K562 (cell line): ENCODE measurements around the gene PRF1. TPM values are rescaled to one million over a fixed set of nuclear protein-coding genes. Genes with fewer than 3 reads are reported as not detected.

Experiments
- CBFA2T2 ChIP-seq: fragments of 450-650 bp; conservative IDR thresholded peaks from 2 replicates; pipeline ENCODE4 v1.6.1; 2017; ENCODE audit warnings: mild to moderate bottlenecking
- LARP7 ChIP-seq: fragments of 450-650 bp; IDR thresholded peaks from 2 replicates; pipeline ENCODE4 v1.6.1; 2016
- NFE2L1 ChIP-seq: fragments of 450-650 bp; IDR thresholded peaks from 2 replicates; pipeline ENCODE4 v1.6.1; 2016; ENCODE audit warnings: missing genetic modification characterization, low read depth, mild to moderate bottlenecking, missing compliant biosample characterization, moderate library complexity, borderline replicate concordance
- PHF8 ChIP-seq: fragments of 200-600 bp; sonication (generic); IDR thresholded peaks from 2 replicates; pipeline ENCODE4 v1.6.1; 2012; ENCODE audit warnings: mixed run types, mild to moderate bottlenecking, inconsistent platforms, low read length, moderate library complexity, borderline replicate concordance
- POLR3A ChIP-seq: IDR thresholded peaks from 2 replicates; pipeline ENCODE4 v1.6.1; 2011; ENCODE audit warnings: borderline replicate concordance, mild to moderate bottlenecking, moderate library complexity; ENCODE audit not compliant: insufficient read length, insufficient read depth; ENCODE audit errors: extremely low read depth
- SP2 ChIP-seq: IDR thresholded peaks from 2 replicates; pipeline ENCODE4 v1.6.1; 2011; ENCODE audit warnings: mild to moderate bottlenecking, low read depth, low read length, moderate library complexity; ENCODE audit not compliant: poor library complexity, severe bottlenecking; ENCODE audit errors: extremely low read depth
- TAL1 ChIP-seq: fragments of 450-650 bp; IDR thresholded peaks from 2 replicates; pipeline ENCODE4 v1.6.1; 2016; ENCODE audit warnings: mild to moderate bottlenecking
- XRCC4 ChIP-seq: IDR thresholded peaks from one replicate; pipeline ENCODE4 v1.6.1; 2011; ENCODE audit not compliant: insufficient read depth, insufficient read length; ENCODE audit errors: extremely low read depth
- ZNF507 ChIP-seq: conservative IDR thresholded peaks from 2 replicates; pipeline ENCODE4 v1.6.1; 2017; ENCODE audit warnings: missing genetic modification characterization, missing compliant biosample characterization
- ZSCAN32 ChIP-seq: fragments of 450-650 bp; formaldehyde crosslinking; IDR thresholded peaks from 2 replicates; pipeline ENCODE4 v1.4.0; 2020; ENCODE audit warnings: mild to moderate bottlenecking, moderate library complexity
- polyA plus RNA-seq, 8 experiments: library from polyadenylated mRNA; depleted of rRNA in 4 of 8; stranded (reverse) in 5 of 8; unstranded in 3 of 8; fragments of >200 nt; fragmentation: Nextera tagmentation in 2 of 8; fragmentation: Illumina TruSeq in 1 of 8; extraction: Ambion mirVana in 2 of 8; extraction: Trizol in 1 of 8; gene quantifications; 2 replicates each; pipeline versions ENCODE4 v1.2.1 to v1.2.3, GENCODE V29; 2011 to 2014; ENCODE audit warnings: inconsistent platforms in 1 of 8, missing spikeins in 1 of 8
- total RNA-seq, 7 experiments: library from RNA; depleted of rRNA in 6 of 7; stranded (reverse); fragments of >200 nt in 6 of 7; fragmentation: Illumina TruSeq in 2 of 7; extraction: Trizol in 2 of 7; gene quantifications; 2 replicates each; pipeline versions ENCODE4 v1.2.1 to v1.2.3, GENCODE V29; 2011 to 2021; ENCODE audit warnings: low replicate concordance in 1 of 7
- TF ChIP-seq, protein P1 (sequence below): sonication (generic); formaldehyde crosslinking; IDR thresholded peaks from 2 replicates; pipeline ENCODE4 v1.8.0; 2022; ENCODE audit warnings: mild to moderate bottlenecking, missing genetic modification reagents
- TF ChIP-seq, protein P2 (sequence below), 2 experiments: fragments of 450-650 bp in 1 of 2; sonication (generic) in 1 of 2; formaldehyde crosslinking in 1 of 2; IDR thresholded peaks in 1 of 2; conservative IDR thresholded peaks in 1 of 2; 2 replicates each; pipeline versions ENCODE4 v1.6.1 to v1.8.1; 2016 to 2023; ENCODE audit warnings: mild to moderate bottlenecking in 2 of 2, moderate library complexity in 2 of 2, inconsistent platforms in 1 of 2, missing genetic modification reagents in 1 of 2

PRF1 gene
- total and polyA plus RNA-seq, 9 of the 15 experiments (the other 6 are each of a cell fraction or from before 2014, with no cell fraction given) = 3.8 to 8.6 (median 6.3) TPM

DNA sequence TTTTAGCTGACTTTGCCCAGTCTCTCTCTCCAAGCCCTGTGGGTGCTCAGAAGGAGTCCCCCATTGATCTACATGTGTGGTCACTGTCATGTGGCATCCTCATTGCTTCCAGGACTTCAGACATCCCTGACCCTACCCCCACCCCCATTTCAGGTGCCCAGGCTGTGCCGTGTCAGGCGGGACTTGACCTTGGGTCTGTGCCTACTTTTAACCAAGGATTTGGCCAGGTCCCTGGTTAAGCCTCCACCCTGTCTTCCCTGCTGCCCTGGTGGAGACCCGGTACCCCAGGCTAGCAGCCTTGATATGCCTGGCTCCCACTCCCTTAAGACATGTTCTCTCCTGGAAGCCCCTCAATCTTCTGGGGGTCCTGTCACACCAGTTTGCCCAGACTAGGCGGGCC is 31.3 kb downstream of the PRF1 start (continued):
- TF ChIP-seq CBFA2T2 (no peak), ZSCAN32 (no peak), ZNF507 (tag) (no peak), NFE2L1 (no peak), TAL1 (no peak), SP2 (no peak), LARP7 (no peak), XRCC4 (no peak), POLR3A (no peak), PHF8 (no peak)
- TF ChIP-seq, protein P1, sequence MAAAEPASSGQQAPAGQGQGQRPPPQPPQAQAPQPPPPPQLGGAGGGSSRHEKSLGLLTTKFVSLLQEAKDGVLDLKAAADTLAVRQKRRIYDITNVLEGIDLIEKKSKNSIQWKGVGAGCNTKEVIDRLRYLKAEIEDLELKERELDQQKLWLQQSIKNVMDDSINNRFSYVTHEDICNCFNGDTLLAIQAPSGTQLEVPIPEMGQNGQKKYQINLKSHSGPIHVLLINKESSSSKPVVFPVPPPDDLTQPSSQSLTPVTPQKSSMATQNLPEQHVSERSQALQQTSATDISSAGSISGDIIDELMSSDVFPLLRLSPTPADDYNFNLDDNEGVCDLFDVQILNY (CRISPR knock-in tag) = no peak
- TF ChIP-seq, protein P2, sequence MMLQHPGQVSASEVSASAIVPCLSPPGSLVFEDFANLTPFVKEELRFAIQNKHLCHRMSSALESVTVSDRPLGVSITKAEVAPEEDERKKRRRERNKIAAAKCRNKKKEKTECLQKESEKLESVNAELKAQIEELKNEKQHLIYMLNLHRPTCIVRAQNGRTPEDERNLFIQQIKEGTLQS (IDR thresholded peaks at IDR 0.05) = no peak
- TF ChIP-seq, protein P2 (CRISPR knock-in tag; conservative IDR thresholded peaks at IDR 0.05) = no peak
